H1 (cell line): Measurements from ENCODE around the gene LYZL4. TPM values are rescaled to one million over a fixed set of nuclear protein-coding genes. Genes with fewer than 3 reads are reported as not detected.

Experiments
- CTCF ChIA-PET: fragments of 300-600 bp; sonication (Branson Sonifier 250); formaldehyde crosslinking; loops from one replicate; lab custom pipeline; 2021; ENCODE audit not compliant: partially characterized antibody; lab: Charles Lee
- POLR2A ChIA-PET: fragments of 300-600 bp; sonication (Branson Sonifier 250); formaldehyde crosslinking; loops from one replicate; lab custom pipeline; 2021; ENCODE audit warnings: inconsistent platforms; ENCODE audit not compliant: partially characterized antibody; lab: Charles Lee
- DNase-seq, 2 experiments: peaks; one replicate each; pipeline versions ENCODE4 v3.0.0 to v3.0.0-alpha.2; 2010 to 2022; ENCODE audit warnings: low spot score in 2 of 2, low read depth in 1 of 2, mixed read lengths in 1 of 2
- FAIRE-seq: peaks from 2 replicates; lab custom pipeline; 2011; peaks lifted over from hg19 to GRCh38; lab: Jason Lieb, UNC
- H2AFZ ChIP-seq: 2 replicates; pipeline ENCODE4 v1.8.1; 2012; ENCODE audit warnings: low read length, inconsistent platforms
- H2AK5ac ChIP-seq: 2 replicates; pipeline ENCODE4 v1.6.1; 2013; ENCODE audit warnings: low read depth, low read length
- H2BK120ac ChIP-seq: replicated peaks from 2 replicates; pipeline ENCODE3; 2013; ENCODE audit warnings: low read depth, low read length, inconsistent platforms
- H2BK12ac ChIP-seq: 2 replicates; pipeline ENCODE4 v1.6.1; 2013; ENCODE audit warnings: low read depth, low read length
- H2BK15ac ChIP-seq: 2 replicates; pipeline ENCODE4 v1.6.1; 2013; ENCODE audit warnings: low read length
- H2BK20ac ChIP-seq: 2 replicates; pipeline ENCODE4 v1.6.1; 2013; ENCODE audit warnings: low read length
- H2BK5ac ChIP-seq: 2 replicates; pipeline ENCODE4 v1.6.1; 2013; ENCODE audit warnings: low read depth, low read length
- H3K14ac ChIP-seq: 2 replicates; pipeline ENCODE4 v1.6.1; 2013; ENCODE audit warnings: inconsistent platforms; ENCODE audit not compliant: insufficient read length
- H3K18ac ChIP-seq: 2 replicates; pipeline ENCODE4 v1.6.1; 2013; ENCODE audit warnings: low read length; ENCODE audit errors: extremely low read depth
- H3K23ac ChIP-seq: 2 replicates; pipeline ENCODE4 v1.6.1; 2013; ENCODE audit warnings: inconsistent platforms; ENCODE audit not compliant: insufficient read length
- H3K23me2 ChIP-seq: 2 replicates; pipeline ENCODE4 v1.6.1; 2013; ENCODE audit warnings: low read depth, low read length
- H3K27ac ChIP-seq: 2 replicates; pipeline ENCODE4 v1.6.1; 2011; ENCODE audit warnings: low read depth, low read length, inconsistent platforms
- H3K27me3 ChIP-seq, 4 experiments: replicated peaks in 1 of 4; 1 replicate in 1 of 4; 2 replicates in 3 of 4; pipeline versions ENCODE4 v1.6.1 to v1.8.1; 2011 to 2013; ENCODE audit warnings: low read length in 3 of 4, mild to moderate bottlenecking in 3 of 4, inconsistent platforms in 2 of 4, mixed read lengths in 2 of 4, moderate library complexity in 1 of 4; ENCODE audit not compliant: control insufficient read depth in 3 of 4, insufficient read depth in 3 of 4; ENCODE audit errors: extremely low read depth in 1 of 4
- H3K36me3 ChIP-seq, 4 experiments: 2 replicates each; pipeline versions ENCODE4 v1.6.1 to v1.8.1; 2011 to 2013; ENCODE audit warnings: mild to moderate bottlenecking in 4 of 4, low read length in 3 of 4, moderate library complexity in 2 of 4, control low read depth in 1 of 4, inconsistent platforms in 1 of 4; ENCODE audit not compliant: insufficient read depth in 4 of 4, control insufficient read depth in 2 of 4
- H3K4ac ChIP-seq: replicated peaks from 2 replicates; pipeline ENCODE3; 2013; ENCODE audit warnings: low read length, low read depth, mixed read lengths, inconsistent platforms; ENCODE audit not compliant: insufficient read length
- H3K4me1 ChIP-seq, 4 experiments: replicated peaks in 1 of 4; 1 replicate in 1 of 4; 2 replicates in 3 of 4; pipeline versions ENCODE4 v1.6.1 to v1.8.1; 2011 to 2013; ENCODE audit warnings: low read length in 3 of 4, inconsistent platforms in 2 of 4, mixed read lengths in 1 of 4; ENCODE audit not compliant: insufficient read depth in 4 of 4, control insufficient read depth in 3 of 4
- H3K4me2 ChIP-seq, 2 experiments: 2 replicates each; pipeline versions ENCODE4 v1.6.1 to v1.8.1; 2011 to 2013; ENCODE audit warnings: low read depth in 2 of 2, low read length in 2 of 2, control low read depth in 1 of 2, inconsistent platforms in 1 of 2, mild to moderate bottlenecking in 1 of 2; ENCODE audit not compliant: insufficient read depth in 1 of 2
- H3K4me3 ChIP-seq, 4 experiments: fragments of 200-600, 300-600 bp in 1 of 4; sonication (generic), shearing (Covaris generic), sonication (Bioruptor Twin) in 1 of 4; 2 replicates each; pipeline versions ENCODE4 v1.5.1 to v1.8.1; 2011 to 2016; ENCODE audit warnings: low read length in 4 of 4, low read depth in 3 of 4, control low read depth in 2 of 4, inconsistent platforms in 2 of 4, mild to moderate bottlenecking in 2 of 4, mixed read lengths in 1 of 4, moderate library complexity in 1 of 4; ENCODE audit not compliant: insufficient read depth in 2 of 4; ENCODE audit errors: extremely low read depth in 1 of 4
- H3K56ac ChIP-seq: replicated peaks from 2 replicates; pipeline ENCODE3; 2013; ENCODE audit warnings: low read depth, mild to moderate bottlenecking, mixed read lengths, low read length, inconsistent platforms; ENCODE audit not compliant: insufficient read length
- H3K79me1 ChIP-seq: 2 replicates; pipeline ENCODE4 v1.6.1; 2013; ENCODE audit warnings: low read depth, low read length, control low read depth
- H3K79me2 ChIP-seq, 2 experiments: 2 replicates each; pipeline versions ENCODE4 v1.6.1 to v1.8.1; 2012 to 2013; ENCODE audit warnings: low read length in 2 of 2, mild to moderate bottlenecking in 2 of 2, inconsistent platforms in 1 of 2; ENCODE audit not compliant: insufficient read depth in 2 of 2, control insufficient read depth in 1 of 2
- H3K9ac ChIP-seq, 4 experiments: replicated peaks in 1 of 4; 1 replicate in 1 of 4; 2 replicates in 3 of 4; pipeline versions ENCODE4 v1.6.1 to v1.8.1; 2011 to 2013; ENCODE audit warnings: low read depth in 3 of 4, low read length in 3 of 4, control low read depth in 2 of 4, mild to moderate bottlenecking in 2 of 4, moderate library complexity in 2 of 4, inconsistent platforms in 1 of 4; ENCODE audit errors: extremely low read depth in 1 of 4
- H3K9me3 ChIP-seq, 2 experiments: 2 replicates each; pipeline versions ENCODE4 v1.6.1 to v1.8.1; 2012 to 2013; ENCODE audit warnings: mild to moderate bottlenecking in 2 of 2, moderate library complexity in 2 of 2, control low read depth in 1 of 2, inconsistent platforms in 1 of 2, low read depth in 1 of 2, low read length in 1 of 2, mixed read lengths in 1 of 2; ENCODE audit not compliant: insufficient read depth in 2 of 2
- H4K20me1 ChIP-seq, 2 experiments: replicated peaks in 1 of 2; 2 replicates each; pipeline versions ENCODE3 to v1.8.1; 2011 to 2013; ENCODE audit warnings: inconsistent platforms in 2 of 2, low read length in 2 of 2, mild to moderate bottlenecking in 1 of 2; ENCODE audit not compliant: insufficient read depth in 2 of 2, control insufficient read depth in 1 of 2
- H4K5ac ChIP-seq: 2 replicates; pipeline ENCODE4 v1.6.1; 2013; ENCODE audit warnings: low read length, low read depth, mixed read lengths, inconsistent platforms; ENCODE audit not compliant: insufficient read length
- H4K8ac ChIP-seq: 2 replicates; pipeline ENCODE4 v1.8.0; 2013; ENCODE audit warnings: mild to moderate bottlenecking, moderate library complexity, low read length, inconsistent platforms; ENCODE audit not compliant: insufficient read depth; ENCODE audit errors: extremely low read depth
- H4K91ac ChIP-seq: replicated peaks from 2 replicates; pipeline ENCODE3; 2013; ENCODE audit warnings: low read length, mixed read lengths, inconsistent platforms; ENCODE audit not compliant: insufficient read length
- BCL11A ChIP-seq, 2 experiments: IDR thresholded peaks; one replicate each; pipeline ENCODE4 v1.6.1; 2011; ENCODE audit warnings: low read depth in 2 of 2, low read length in 2 of 2, mild to moderate bottlenecking in 2 of 2
- CBX8 ChIP-seq: fragments of 300-800, 300-1000 bp; sonication (generic); IDR thresholded peaks from 2 replicates; pipeline ENCODE4 v1.7.1; 2016; ENCODE audit warnings: low read depth, low read length, borderline replicate concordance
- HDAC6 ChIP-seq: IDR thresholded peaks from one replicate; pipeline ENCODE4 v1.7.1; 2012; ENCODE audit warnings: low read depth, mild to moderate bottlenecking, inconsistent platforms, low read length, moderate library complexity
- KDM5A ChIP-seq: fragments of 200-600 bp; IDR thresholded peaks from 2 replicates; pipeline ENCODE4 v1.7.1; 2012; ENCODE audit warnings: mild to moderate bottlenecking, low read length, inconsistent platforms, mixed read lengths
- MAFK ChIP-seq: IDR thresholded peaks from 2 replicates; pipeline ENCODE4 v1.6.1; 2012; ENCODE audit warnings: low read depth, mild to moderate bottlenecking, improper control_type of control experiment, low read length
- POLR2A ChIP-seq, 2 experiments: IDR thresholded peaks; 1 replicate in 1 of 2; 2 replicates in 1 of 2; pipeline ENCODE4 v1.6.1; 2011; ENCODE audit warnings: low read depth in 2 of 2, low read length in 2 of 2, mild to moderate bottlenecking in 2 of 2; ENCODE audit errors: control extremely low read depth in 1 of 2
- TBP ChIP-seq: IDR thresholded peaks from 2 replicates; pipeline ENCODE4 v1.6.1; 2011; ENCODE audit warnings: low read depth, low read length, improper control_type of control experiment
- ZNF274 ChIP-seq: IDR thresholded peaks from 2 replicates; pipeline ENCODE4 v1.7.0; 2012; ENCODE audit warnings: low read length, borderline replicate concordance; ENCODE audit errors: extremely low read depth
- WGBS, 2 experiments: shearing (Covaris generic) in 1 of 2; methylation state at CpG; one replicate each; pipeline versions ENCODE4 v1.1.6 to v1.1.7; 2013 to 2015; ENCODE audit warnings: low lambda C conversion rate in 2 of 2, mixed read lengths in 2 of 2, inconsistent platforms in 1 of 2, low coverage in 1 of 2, missing lambda C conversion rate in 1 of 2; ENCODE audit not compliant: insufficient replicate concordance in 2 of 2, insufficient coverage in 1 of 2, insufficient read length in 1 of 2; ENCODE audit errors: extremely low coverage in 1 of 2, missing lambda C conversion rate in 1 of 2; 5-methylcytosine and 5-hydroxymethylcytosine counted together
- polyA plus RNA-seq, 7 experiments: library from polyadenylated mRNA; depleted of rRNA in 3 of 7; stranded (reverse) in 5 of 7; unstranded in 2 of 7; fragments of >200 nt in 5 of 7; fragments of 200-250 nt in 2 of 7; gene quantifications; 1 replicate in 5 of 7; 2 replicates in 1 of 7; 4 replicates in 1 of 7; pipeline versions ENCODE4 v1.2.1 to v1.2.3, GENCODE V29; 2011 to 2013; ENCODE audit warnings: missing spikeins in 2 of 7, mixed read lengths in 2 of 7
- total RNA-seq: library from RNA; stranded (reverse); fragmentation: NEBNext Ultra II Directional; extraction: Animal tissue kit (Norgen Biotek cat#: 25700); gene quantifications from 2 replicates; pipeline ENCODE4 v1.2.1, GENCODE V29; 2021
- TF ChIP-seq, protein P1 (sequence below): IDR thresholded peaks from 2 replicates; pipeline ENCODE4 v1.6.1; 2011; ENCODE audit warnings: low read depth, mild to moderate bottlenecking, low read length; ENCODE audit not compliant: insufficient read depth
- TF ChIP-seq, protein P2 (sequence below): IDR thresholded peaks from 2 replicates; pipeline ENCODE4 v1.6.1; 2012; ENCODE audit warnings: inconsistent platforms

Gene LYZL4
- total and polyA plus RNA-seq, 2 of the 8 experiments (the other 6 are each of a cell fraction or from before 2014, with no cell fraction given), result not detected

DNA sequence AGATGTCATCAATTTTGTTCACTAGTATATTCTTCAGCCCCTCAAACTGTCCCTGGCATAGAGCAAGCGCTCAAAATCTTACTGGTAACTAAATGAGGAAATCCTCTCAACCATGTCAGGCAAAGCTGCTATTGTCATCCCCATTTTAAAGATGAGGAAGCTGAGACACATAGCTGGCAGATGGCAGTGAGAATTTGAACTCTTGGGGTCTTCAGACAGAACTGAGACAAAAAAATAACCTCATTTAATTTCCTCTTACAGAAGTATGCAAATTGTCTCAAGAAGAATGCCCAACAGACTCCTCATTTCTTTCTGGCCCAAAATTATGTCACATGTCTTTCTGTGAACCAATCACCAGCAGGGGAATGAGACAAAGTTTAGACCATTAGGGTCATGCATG lies 40.2 kb upstream of the LYZL4 start:
- H4K91ac ChIP-seq, result no peak overlapping the region
- H2BK5ac ChIP-seq, result no peak overlapping the region
- no peak overlapping the region for H3K14ac ChIP-seq
- no peak overlapping the region for H2AK5ac ChIP-seq
- no peak overlapping the region for H3K23ac ChIP-seq
- H2BK15ac ChIP-seq, result no peak overlapping the region
- WGBS, 2 experiments, result 95% methylated on average over 1 of the region's 1 CpG; no CpG with 5 or more reads in 1 of the 2 experiments
- peaks cover 4 to 16% (median 13%) of the 10 kb centered on the region in 4 experiments; a peak in 6 of 7 replicates for H3K4me1 ChIP-seq
- no peak overlapping the region for H3K4me2 ChIP-seq
- no peaks in the 10 kb centered on the region for H3K27me3 ChIP-seq
- no peaks in the 10 kb centered on the region for H4K20me1 ChIP-seq
- no peak overlapping the region for H3K4me3 ChIP-seq
- peaks cover 0 to 3% of the 10 kb centered on the region in 2 experiments; a peak in 1 of 4 replicates for H3K9me3 ChIP-seq
- no peak overlapping the region for H3K56ac ChIP-seq
- H4K5ac ChIP-seq, result no peak overlapping the region
- no peak overlapping the region for H2BK20ac ChIP-seq
- no peak for TF ChIP-seq HDAC6
- TF ChIP-seq, protein P1, sequence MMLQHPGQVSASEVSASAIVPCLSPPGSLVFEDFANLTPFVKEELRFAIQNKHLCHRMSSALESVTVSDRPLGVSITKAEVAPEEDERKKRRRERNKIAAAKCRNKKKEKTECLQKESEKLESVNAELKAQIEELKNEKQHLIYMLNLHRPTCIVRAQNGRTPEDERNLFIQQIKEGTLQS, result no peak
- no peak for TF ChIP-seq ZNF274
- no peak for TF ChIP-seq KDM5A
- TF ChIP-seq, protein P2, sequence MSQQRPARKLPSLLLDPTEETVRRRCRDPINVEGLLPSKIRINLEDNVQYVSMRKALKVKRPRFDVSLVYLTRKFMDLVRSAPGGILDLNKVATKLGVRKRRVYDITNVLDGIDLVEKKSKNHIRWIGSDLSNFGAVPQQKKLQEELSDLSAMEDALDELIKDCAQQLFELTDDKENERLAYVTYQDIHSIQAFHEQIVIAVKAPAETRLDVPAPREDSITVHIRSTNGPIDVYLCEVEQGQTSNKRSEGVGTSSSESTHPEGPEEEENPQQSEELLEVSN, result no peak
- no peak for TF ChIP-seq CBX8
- no peak for TF ChIP-seq MAFK
- TF ChIP-seq TBP, result no peak
- no peak for TF ChIP-seq BCL11A (IDR thresholded peaks at IDR 0.05; ENCODE audit: low read depth in 2 of 2, low read length in 2 of 2)
- no peak for TF ChIP-seq POLR2A (IDR thresholded peaks at IDR 0.05; ENCODE audit: control extremely low read depth in 1 of 2, low read depth in 2 of 2, low read length in 2 of 2)
- no peak overlapping the region for H3K27ac ChIP-seq
- no peaks in the 10 kb centered on the region for H3K23me2 ChIP-seq
- DNase-seq, result no peak
- no peaks in the 10 kb centered on the region for H3K79me1 ChIP-seq
- FAIRE-seq, result no peak
- H3K9ac ChIP-seq, result no peak overlapping the region
- ChIA-PET CTCF (interaction anchor here (0.6 to 1.7 kb wide), 6 partner anchors 69 to 1869 kb away, joined by 3 to 7 read pairs (median 3); no protein-coding TSS in a partner anchor), POLR2A (interaction anchor here (0.9 kb wide), 1 partner anchor 46 kb away, joined by 3 read pairs; no protein-coding TSS in a partner anchor)
- no peak overlapping the region for H3K18ac ChIP-seq
- no peak overlapping the region for H4K8ac ChIP-seq
- H2BK12ac ChIP-seq, result no peak overlapping the region
- H3K4ac ChIP-seq, result no peak overlapping the region
- no peaks in the 10 kb centered on the region for H3K79me2 ChIP-seq
- no peaks in the 10 kb centered on the region for H3K36me3 ChIP-seq
- no peak overlapping the region for H2AFZ ChIP-seq
- H2BK120ac ChIP-seq, result no peak overlapping the region
